NCI-H1105 (cell line): ENCODE results near the gene CCDC182.

ENCODE experiments used
- DNase-seq: peaks from one replicate; lab custom pipeline; 2025; lab: John Stamatoyannopoulos, UW

The CCDC182 gene

DNA sequence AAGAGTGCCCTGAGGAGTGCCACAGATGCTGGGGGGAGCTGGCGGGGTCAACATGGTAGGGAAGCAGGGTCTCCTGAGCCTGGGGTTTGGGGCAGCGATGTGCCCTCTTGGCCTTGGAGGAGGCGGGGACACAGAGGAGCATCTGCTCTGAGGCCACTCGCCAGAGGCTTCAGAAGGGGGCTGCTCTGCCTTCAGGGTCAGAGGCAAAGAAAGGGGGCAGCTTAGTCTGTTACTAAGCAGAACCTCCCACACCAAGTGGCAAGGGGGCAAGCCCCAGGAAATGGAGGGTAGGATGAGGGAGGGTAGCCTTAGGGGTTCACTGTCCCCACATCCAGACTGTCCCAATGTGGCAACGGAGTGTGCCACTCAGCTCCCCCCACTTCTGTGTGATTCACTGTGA, 18.3 kb downstream of the CCDC182 start:
- no peak for DNase-seq

DNA sequence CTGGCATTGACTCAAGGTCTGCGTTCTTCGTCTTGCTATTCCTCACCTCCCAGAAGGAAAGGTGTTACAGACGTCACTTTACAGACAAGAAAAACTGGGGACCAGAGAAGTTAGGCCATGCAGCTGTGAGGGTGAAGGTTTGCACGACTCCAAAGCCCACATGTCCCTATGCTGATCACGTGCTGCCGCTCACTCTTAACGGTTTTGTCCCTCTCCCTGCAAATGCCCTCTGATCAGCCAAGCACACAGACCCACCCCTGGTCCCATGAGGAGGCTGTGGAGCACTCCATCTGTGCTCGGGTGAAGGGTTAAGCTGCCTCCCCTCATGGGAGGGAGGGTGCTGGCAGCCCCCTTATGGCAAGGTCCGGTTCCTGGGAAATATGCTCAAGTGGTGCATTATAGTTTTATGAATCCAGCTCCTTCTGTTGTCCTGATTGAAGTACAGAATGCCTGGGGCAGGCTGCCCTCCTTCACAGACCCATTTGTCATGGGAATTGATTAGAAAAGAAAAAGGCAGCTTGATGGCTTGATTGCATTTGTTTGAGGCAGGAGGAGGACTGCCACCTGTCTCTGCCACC, 18.8 kb downstream of the CCDC182 start:
- no peak for DNase-seq

DNA sequence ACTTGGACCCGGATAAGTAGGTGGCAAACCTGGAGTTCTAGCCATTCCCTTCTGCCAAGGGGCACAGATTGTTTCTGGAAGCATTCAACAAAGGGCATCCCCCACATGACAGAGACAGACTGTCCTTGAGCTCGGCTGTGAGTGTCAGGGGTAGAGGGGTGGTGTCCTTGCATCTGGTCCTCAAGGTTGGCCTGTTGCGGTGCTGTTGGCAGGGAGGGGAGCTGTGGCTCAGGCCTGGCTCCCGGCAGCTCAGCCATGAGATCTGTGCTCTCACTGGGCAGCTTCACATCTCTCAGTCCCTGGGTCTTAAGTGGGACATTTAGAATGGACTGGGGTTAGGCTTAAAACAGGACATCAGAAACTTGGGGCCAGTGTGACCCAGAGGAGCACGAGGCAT, 20.4 kb downstream of the CCDC182 start:
- no peak for DNase-seq

DNA sequence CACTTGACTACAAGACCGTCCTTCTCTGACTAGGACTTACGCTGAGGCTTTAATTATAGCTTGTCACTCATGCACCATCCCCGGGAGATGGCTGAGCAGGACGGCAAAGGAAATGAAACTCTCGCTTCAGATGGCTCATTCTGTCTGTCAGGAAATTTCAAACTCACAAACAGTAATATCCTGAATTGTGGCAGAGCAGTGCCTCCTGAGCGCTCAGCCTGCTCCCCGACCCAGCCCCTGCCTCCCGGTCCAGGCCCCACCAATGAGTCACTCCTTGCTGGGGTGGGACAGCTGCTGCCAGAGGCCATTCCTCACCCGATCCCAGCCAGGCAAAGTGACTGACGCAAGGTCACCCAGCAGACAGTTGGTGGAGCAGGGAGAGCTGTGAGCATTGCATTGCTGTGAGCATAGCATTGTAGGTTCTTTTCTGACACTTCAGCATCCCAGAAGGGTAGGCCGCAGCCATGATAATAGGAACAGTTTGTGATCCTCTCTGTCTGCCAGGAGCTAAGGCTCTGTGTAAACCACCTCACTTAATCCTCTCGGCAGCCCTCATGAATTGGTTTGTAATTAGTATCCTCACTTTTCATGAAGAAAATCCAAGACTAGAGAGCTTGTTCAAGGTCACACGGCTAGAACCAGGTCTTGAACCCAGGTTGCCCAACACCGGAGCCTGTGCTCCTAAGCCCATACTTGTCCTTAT, 20.9 kb downstream of the CCDC182 start:
- no peak for DNase-seq

DNA sequence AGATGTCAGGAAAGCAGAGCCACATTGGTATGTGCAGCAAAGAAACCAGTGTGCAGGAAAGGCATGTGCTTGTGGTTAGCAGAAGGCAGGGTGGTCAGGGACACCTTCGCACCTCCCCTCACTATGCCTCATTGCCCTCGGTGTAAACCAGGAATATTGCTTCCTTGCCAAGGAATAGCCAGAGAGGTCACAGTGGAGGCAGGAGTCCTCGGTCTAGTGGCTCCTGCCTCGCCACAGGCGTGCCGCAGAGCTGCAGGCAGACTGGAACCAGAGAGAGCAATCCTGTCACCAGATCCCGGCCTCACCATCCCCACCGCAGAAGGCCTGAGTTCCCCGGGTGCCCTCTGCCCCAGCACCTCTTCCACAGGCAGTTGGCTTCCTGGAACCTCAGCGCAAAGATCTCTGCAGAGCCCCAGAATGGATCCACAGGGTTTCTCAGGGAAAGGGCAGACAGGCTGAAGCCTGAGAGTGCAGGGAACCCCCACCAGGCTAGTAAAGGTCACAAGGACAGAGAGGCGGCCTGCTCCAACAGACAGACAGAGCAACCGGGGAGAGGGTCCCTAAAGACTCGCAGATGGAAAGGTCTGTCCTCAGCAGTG, 21.6 kb downstream of the CCDC182 start:
- no peak for DNase-seq

DNA sequence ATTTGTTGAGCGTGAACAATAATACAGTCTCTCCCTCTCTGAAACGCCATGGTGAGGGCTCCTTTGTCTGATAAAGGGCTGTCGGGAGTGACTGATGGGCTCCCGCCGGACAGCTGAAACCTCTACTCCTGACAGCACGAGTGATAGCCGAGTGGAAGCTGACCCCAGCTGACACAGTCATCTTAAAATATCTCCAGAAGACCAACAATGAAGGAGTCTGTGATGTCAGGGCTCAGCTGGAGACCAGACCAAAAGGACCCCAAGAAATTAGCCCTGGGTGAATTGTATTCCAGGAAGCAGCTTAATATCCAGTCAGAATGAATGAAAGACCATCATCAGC, 22.4 kb downstream of the CCDC182 start:
- no peak for DNase-seq

DNA sequence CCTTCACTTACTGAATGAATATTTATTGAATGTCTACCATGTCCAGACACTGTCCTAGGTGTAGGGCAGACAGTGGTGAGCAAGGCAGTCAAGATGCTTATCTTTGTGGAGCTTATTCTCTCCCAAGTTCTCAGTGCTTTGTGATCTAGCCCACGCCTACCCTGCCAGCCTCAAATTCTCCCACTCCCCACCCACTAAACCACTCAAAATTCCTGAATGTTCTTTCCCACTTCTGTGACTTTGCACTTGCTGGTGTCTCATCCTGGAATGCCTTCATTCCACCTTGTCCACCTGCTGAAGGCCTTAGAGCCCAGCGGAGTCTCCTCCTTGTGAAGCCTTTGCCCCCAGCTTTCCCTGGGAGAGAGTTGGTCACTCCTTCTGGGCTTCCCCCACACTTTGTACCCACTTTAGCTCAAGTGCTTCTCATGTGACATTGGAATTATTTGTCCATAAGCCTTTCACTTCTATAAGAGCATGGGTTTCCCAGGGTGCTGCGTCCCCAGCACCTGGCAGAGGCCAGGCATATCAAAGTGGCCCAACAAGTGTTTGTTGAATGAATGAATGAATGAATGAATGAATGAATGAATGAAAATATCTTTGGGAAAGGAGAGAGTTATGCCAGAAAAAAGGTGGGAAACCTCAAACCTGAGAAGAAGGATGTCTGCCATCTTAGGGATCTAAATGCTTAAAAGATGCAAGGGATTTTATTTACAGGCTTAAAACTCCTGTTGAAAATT, 23.0 kb downstream of the CCDC182 start:
- no peak for DNase-seq

DNA sequence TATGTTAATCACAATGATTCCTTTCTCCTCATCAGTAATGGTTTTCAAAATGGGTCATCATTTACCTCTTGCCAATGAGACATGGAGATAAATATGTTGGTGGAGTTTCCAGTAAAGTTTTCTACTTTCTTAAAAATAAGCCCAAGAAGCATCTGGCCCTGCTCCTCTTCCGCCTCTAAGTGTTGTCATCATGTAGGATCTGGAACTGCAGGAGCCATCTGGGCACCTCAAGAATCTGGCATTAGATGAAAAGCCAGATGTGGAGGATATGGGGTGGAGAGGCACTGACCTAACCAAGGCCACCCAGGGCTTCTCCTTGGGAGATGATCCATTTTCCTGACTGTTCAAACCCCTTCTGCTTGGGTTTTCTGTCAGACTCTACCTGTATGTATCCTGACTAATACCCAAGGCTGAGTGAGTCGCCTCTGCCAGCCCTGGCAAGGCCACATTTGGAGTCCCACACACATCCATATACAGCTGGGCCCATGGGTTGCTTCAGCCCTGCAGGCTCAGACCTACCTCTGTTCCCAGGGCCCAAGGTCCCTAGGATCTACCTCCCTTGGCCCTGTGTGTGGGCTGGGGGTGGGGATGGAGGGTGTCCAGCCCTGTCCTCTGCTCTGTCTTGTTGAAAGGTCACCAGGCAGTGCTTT, 24.6 kb downstream of the CCDC182 start:
- DNase-seq: no peak

DNA sequence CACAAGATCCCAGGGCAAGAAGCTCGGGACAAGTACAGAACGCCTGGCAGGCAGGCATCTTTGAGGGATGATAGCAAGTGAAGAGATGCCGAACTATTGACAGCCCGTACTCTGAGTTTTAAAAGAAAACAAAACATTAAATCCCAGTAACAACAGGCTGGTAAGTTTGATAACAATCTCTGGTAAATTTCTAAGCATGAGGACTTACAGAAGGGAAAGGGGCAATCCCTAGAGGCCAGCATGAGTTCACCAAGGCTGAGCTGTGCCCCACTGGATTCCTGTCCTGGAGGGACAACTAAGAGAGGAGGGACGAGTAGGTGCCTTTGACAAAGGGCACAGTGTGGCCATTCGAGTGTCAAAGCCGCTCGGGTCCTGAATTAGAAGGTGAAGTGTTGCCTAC, 26.2 kb downstream of the CCDC182 start:
- no peak for DNase-seq

DNA sequence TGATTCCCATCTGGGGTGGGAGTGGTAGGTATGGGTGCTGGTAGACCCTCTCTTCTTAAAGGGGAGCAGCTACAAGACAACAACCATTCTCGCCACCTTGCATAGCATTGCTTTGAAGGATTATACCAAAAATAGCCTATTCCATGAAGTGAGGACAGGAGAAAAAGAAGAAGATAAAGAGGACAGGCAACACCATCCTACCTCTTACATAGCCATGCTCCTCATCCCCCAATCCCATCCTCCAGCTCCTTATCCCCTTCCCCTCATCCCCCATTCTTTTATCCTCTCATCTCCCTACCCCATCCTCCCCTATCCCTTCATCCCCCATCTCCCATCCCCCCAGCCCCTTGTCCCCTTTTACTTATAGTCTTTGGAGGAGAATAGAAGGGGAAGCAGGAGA, 29.1 kb downstream of the CCDC182 start:
- no peak for DNase-seq

DNA sequence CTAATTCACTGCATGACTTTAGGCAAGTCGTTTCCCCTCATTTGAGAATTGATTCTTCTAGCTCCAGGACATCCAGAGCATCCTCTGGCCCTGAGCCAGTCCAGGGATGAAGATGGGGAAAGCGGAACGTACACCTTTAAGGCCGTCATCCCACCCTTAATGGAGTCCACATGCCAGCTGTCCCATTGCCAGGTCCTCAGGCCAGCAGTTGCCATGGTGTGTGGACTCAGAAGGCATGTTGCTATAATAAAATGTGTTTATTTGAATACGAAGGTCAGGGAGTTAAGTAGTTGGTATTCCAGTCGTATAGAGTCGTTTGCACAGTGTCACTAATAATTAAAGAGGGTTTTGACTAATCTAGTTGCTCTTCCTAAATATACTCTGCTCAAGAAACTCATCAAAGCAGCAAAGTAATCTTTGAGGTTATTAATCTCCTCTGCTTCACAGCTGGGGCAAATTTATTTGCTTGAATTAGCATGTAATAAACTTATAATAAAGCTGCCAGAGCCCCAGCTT, 30.4 kb downstream of the CCDC182 start:
- DNase-seq: no peak

DNA sequence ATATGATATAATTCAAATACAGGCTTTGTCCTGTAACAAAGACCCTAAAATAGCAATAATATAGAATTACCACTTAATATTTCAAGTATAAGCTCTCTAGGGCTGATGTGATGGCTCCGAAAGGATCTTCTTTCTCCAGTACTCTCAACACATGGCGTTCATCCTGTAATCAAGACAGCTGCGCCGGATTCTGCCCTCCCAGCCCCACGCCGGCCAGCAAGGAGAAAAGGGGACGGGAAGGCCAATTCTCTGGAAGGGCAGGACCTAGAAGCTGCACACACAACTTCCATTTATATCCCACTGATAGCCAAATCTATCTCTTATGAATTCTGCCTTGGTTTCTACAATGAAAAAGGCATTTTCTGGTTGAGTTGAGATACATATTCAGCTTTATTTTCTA, 32.0 kb downstream of the CCDC182 start:
- DNase-seq: no peak

DNA sequence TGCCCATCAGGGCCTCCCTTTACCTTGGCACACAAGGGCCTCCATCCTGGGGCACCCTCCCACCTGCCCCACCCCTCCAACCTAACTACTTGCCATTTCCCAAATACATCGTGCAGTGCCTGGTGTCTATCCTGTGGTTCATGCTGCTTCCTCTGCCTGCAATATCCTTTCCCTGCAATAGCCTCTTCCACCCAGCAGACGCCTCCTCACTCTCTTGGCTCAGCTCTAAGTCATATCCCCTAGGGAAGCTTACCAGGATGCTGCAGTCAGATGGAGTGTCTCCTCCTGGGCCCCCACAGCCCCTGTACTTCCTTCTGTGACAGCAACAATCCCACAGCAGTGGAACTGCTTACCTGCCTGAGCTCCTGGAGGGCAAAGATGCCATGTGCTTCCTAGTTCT, 36.7 kb downstream of the CCDC182 start:
- no peak for DNase-seq

DNA sequence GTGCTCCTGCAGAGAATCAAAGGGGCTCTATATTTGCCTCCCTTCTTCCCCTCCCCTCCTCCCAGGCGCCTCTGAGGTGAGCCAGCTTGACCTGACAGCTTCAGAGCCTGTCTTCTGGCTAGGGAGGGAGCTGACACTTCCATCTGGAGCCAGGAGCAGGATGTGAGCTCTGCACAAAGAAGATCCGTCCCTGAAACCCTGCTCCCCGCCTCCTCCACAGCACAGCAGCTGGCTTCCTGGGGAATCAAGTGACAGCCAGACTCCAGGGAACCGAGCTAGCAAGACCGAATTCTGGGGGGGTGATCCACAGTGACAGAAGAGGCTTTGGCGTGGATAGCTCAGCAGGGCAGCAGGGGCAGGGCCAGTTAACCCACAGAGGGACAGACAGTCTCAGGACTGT, 37.2 kb downstream of the CCDC182 start:
- DNase-seq: no peak

DNA sequence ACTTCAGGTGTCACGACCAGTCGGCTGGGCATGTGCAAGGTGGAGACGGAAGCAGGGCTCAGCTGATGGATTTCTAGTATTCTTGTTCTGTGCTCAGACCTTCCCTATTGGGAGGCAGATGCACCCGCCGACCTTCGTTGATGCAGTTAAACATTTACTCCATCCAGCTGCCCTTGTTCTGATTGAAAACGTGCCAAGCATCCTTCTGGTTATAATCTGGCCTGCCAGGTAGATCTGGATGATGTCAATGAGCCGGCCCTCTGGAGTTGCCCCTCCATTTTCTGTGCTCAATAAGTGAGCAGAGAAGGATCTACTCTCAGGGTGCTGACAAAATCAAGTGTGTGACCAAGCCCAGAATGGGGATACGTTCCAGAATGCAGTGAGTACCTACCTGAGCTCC, 38.3 kb downstream of the CCDC182 start:
- DNase-seq: no peak

DNA sequence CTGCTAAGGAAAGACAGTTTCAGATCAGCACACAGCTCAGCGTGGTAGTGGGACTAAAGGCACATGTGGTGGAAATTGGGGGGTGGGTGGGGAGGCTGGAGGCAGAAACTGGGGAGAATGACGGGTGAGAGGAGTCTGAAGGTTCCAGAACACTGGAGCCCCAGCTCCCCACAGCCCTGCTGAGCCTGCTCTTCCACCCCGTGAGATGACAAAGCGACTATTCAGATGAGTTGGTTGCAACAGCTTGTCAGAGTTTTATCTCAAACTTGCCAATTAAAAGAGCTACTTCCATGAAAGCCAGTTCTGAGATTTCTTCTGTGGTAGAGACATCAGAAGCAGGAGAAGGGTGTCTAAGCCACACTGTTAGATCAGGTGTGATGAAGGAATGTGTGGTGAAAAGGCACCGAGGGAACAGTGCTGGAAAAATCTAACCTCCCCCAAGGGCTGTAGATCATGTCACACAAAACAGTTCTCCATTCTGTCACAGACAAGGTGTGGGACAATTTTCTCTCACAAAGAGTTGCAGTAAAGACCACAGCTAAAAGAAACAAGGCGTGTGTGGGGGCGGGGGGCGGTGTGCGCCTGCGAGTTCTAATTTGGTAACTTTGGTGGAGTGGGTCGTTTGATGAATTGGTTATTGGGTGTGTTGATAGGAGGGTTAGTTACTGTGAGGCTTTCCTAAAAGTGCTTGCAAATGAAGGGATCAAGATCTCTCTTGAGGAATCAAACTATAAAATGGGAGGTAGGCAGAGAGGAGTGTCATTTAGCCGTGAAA, 39.0 kb downstream of the CCDC182 start:
- DNase-seq: no peak

DNA sequence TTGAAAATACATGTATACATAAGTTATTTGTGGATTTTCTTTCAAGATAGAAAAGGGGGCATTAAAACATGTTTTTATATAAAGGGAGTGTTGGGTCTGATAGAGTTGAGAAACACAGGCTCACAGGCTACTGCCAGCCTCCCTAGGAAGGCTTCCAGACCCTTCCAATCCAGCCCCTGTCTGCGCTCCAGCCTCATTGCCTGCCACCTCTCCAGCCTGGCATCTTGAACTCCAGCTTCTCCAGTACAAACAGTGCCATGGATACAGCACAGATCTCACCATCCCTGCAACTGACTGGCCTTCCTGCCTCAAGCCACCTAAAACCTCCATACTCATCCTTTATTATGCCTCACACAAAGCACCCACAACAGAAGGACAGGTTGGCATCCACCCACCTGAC, 40.7 kb downstream of the CCDC182 start:
- DNase-seq: no peak

DNA sequence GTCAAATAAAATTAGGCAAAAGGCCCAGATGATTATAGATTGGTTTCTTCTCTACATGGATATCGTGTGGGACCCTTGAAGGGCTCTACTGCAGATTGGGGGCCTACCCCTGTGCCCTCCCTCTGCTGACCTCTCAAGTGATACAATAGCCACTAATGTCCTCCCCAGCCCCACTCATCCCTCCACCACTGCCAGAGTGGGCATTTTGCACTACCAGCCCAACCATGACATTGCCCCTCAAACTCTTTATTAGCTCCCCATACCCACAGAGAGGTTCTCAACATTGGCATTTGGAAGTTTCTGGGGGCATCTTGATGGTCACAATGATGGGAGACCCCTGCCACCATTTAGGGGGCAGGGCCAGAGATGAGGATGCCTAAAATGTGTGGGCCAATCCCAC, 41.8 kb downstream of the CCDC182 start:
- DNase-seq: no peak

DNA sequence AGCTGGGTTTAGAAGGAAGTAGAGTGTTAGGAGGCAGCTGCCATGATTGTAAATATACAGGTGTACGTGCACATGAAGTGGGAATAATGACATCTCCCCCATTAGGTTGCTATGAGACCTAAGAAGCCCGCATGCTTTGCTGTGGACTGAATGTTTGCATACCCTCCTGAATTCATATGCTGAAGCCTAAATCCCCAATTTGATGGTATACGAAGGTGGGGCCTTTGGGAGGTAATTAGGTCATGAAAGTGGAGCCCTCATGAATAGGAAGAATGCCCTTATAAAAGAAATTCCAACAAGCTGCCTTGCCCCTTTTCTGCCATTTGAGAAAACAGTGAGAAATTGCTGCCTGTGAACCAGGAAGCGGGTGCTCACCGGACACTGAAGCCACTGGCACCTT, 44.0 kb downstream of the CCDC182 start:
- no peak for DNase-seq

DNA sequence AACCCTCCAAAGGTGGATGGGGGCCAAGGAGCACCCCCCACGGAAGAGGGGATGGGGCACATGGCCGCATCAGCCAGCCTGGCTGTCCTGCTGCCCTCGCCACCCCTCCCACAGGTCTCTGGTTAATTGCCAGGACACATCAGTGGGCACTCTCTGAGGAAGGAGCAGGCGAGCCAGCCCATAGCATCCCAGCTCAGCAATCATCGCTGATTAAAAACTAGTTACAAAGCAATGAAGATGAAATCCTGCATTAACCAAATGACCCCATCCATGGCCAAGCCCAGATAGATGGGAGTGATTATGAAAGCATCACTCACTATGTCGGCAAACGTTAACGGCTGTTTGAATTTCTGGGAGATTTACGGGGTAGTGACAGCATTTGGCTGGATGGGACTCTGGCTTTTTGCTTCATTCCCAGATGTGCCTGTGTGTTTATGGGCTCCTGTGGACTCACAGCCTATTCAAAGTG, 45.3 kb downstream of the CCDC182 start:
- no peak for DNase-seq

DNA sequence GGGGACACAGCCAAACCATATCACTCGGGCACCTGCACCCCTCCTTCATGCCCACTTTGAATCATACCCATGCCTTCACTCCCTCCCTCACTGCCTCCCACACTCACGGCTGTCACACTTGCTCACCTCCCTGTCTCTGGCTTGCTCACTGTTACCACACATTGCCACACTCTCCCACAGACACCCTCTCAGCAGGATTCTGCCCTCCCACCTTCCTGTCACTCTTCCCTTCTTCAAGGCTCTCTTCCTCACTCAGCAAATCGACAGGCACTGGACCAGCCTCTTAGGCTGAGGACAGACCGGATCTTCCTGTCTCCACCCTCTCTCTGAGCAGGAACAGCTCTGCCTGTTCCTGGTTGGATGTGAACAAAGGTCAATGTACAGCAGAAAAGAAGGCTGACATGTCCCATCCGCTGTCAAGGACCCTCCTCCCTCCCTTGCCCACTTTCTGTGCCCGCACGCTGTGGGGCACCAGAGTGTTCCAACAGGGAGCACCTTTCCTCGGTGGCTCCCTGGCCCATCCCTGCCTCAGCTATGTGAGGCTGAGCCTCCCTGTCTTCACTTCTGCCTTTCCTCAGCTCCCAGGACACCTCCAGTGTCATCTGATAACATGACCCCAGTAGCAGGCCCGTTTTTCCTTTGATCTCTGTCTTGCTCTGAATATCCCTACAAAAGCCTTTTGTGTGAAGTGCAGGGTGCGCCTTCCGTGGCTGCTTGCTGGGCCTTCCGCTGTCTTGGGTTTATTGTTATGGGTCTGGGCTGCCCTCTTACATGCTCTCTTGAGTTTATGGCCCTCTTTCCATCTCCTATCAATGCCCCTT, 47.0 kb downstream of the CCDC182 start:
- no peak for DNase-seq
